MM.1S (cell line): Measurements from ENCODE around the gene BANP.
"Not testable (repeated sequence)": the region's sequence is repeated elsewhere in the genome, so short reads cannot be mapped to it uniquely, and the experiment has no call there.

Experiments used
- CTCF ChIP-seq: fragments of 300-600 bp; sonication (generic); IDR thresholded peaks from 2 replicates; pipeline ENCODE4 v1.5.1; 2016; ENCODE audit warnings: antibody characterized with exemption, low read length, mixed read lengths
- EZH2 ChIP-seq: fragments of 300-600 bp; sonication (generic); optimal IDR thresholded peaks from 2 replicates; pipeline ENCODE3; 2017; ENCODE audit warnings: low read depth, mild to moderate bottlenecking, antibody characterized with exemption, low read length, mixed read lengths

- not testable (repeated sequence) for TF ChIP-seq CTCF, EZH2
These were observed 84.8 kb downstream of the BANP start for GRCh38 chr16:88035884-88036639.
